ENCODE data around the gene CFAP161. TPM values are rescaled to one million over a fixed set of nuclear protein-coding genes. Genes with fewer than 3 reads are reported as not detected.

CFAP161 gene
- total RNA-seq, 4 donors from 2014 or later, result 0.49 to 0.68 TPM; not detected in 2

DNA sequence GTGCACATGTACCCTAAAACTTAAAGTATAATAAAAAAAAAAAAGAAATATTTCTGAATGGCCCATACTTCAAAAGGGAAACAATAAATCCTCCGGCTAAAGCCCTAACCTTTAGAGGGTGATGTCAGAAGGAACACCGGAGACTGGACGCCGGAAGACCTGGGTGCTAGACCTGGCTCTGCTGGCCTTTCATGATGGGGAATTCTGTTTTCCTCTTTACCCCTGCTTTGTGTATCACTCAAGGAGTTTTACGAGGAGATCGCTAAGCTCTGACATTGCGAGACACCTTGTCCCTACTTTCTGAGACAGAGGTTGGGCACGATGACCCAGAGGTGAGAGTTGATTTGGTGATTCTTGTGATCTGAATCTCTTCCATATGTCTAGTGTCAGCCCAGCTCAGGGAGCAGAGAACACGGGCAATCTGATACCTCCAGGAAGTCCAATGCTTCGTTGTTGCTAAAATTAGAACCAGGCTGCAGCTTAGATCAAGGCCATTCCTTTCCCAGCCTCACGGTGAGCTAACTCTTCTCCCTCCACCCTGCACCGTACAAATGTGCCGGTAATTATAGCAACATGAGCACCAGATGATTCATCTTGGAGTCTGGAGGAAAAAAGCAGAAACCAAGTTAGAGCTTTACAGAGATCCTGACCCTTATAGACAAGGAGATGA, 42.0 kb upstream of the CFAP161 start:
- no peak for TF ChIP-seq CTCF (IDR thresholded peaks at IDR 0.05; ENCODE audit: low read depth)

DNA sequence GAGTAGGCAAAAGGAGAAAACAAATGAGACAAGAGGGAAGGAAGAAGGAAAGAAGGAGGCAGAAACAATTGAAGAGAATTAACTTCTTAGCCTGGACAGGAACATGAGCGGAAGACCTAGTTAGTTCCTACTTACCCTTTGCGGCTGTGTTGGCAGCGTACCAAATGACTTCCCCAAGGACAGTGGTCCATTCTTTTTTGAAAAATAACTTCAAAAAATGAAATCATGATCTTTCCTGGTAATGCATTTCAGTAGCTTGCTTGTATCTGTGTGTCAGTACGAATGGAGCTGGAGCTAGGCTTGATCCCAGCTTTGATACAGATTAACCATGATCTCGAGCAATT, 41.5 kb upstream of the CFAP161 start:
- TF ChIP-seq CTCF (IDR thresholded peaks at IDR 0.05; ENCODE audit: low read depth), result no peak

DNA sequence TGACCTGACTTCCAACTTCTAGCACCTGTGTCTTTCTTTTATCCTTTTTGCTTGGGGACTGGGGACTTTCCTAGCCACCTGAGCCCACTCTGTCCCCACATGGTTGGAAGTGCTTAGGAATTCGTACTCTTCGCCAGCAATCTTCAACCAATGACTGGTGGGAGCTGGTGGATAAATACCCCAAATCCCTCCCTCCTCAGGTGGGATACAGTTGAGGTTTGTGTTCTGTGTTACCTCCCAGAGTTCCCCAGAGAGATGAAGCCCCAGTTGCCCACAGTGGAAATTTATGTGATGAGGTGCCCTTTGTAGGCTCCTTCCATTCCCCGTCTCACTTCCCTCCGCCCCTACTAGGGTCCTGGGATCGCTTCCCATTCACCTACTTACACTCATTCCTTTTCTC, 40.1 kb upstream of the CFAP161 start:
- no peak for TF ChIP-seq CTCF (IDR thresholded peaks at IDR 0.05; ENCODE audit: low read depth)

- TF ChIP-seq CTCF (IDR thresholded peaks at IDR 0.05; ENCODE audit: low read depth), result no peak
Observed at GRCh38 chr15:81095690-81096365, 38.2 kb upstream of the CFAP161 start.

DNA sequence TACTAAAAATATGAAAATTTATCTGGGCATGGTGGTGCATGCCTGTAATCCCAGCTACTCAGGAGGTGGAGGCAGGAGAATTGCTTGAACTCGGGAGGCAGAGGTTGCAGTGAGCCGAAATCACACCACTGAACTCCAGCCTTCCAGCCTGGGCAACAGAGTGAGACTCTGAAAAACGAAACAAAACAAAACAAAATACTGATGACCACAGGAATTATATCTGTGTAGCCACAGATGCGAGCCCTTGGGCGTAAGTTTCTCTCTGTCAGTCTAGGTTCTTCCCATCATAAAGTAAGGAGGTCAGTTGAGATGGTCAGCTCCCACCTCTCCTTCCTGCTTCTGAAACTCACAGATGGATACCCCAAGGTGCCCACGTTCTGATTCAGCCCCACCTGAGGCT, 37.7 kb upstream of the CFAP161 start:
- TF ChIP-seq CTCF (IDR thresholded peaks at IDR 0.05; ENCODE audit: low read depth), result no peak

- TF ChIP-seq CTCF (IDR thresholded peaks at IDR 0.05; ENCODE audit: low read depth), result no peak
Observed at GRCh38 chr15:81097116-81097889, 36.8 kb upstream of the CFAP161 start.

DNA sequence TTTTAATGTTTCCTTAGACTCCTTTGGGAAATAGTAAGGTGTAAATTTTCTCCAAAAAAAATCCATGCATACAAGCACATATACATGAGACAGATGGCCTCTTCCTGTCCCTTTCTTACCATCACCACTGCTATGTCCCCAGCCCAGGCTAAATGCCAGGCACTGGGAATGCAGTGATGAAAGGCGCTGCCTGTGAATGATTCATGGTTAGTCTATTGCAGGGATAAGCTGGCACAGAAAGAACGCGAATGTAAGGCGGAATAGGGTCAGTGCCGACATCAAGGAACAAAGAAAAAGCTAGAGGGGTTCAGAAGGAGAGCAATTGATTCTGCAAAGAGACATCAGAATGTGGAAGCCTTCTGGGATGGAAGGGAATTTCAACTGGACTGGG, 36.2 kb upstream of the CFAP161 start:
- TF ChIP-seq CTCF (IDR thresholded peaks at IDR 0.05; ENCODE audit: low read depth), result no peak
